ENCODE measurements around the gene PRKCB.

GRCh38 chr16:24174504-24174903 lies 338.7 kb downstream of the PRKCB start:
- TF ChIP-seq CTCF (IDR thresholded peaks at IDR 0.05 in 4 of 5, conservative IDR thresholded peaks at IDR 0.05 in 1 of 5) (no peak), POLR2A (IDR thresholded peaks at IDR 0.05) (no peak)

All from gastrocnemius medialis (tissue), 4 donors.